Astrocyte of the cerebellum (primary cell): ENCODE measurements around the gene PGAP3.

Experiments
- DNase-seq: peaks from one replicate; pipeline ENCODE4 v3.0.0-alpha.2; 2011; ENCODE audit warnings: low read depth
- H3K4me3 ChIP-seq: 2 replicates; pipeline ENCODE4 v1.5.1; 2011; ENCODE audit warnings: mild to moderate bottlenecking, low read depth, low read length, moderate library complexity
- CTCF ChIP-seq: IDR thresholded peaks from 2 replicates; pipeline ENCODE4 v1.5.1; 2012; ENCODE audit warnings: low read length, low read depth, moderate library complexity, mild to moderate bottlenecking; ENCODE audit errors: missing control alignments
- in situ Hi-C: cut with HindIII; loops from 2 replicates; pipeline ENCODE4 v1.10.0; 2017; ENCODE audit warnings: low sequenced_read_pairs

The PGAP3 gene

GRCh38 chr17:39663688-39664580 lies 23.9 kb downstream of the PGAP3 start:
- DNase-seq: no peak
- in situ Hi-C loops: no loop called here

GRCh38 chr17:39663340-39663687 lies 24.5 kb downstream of the PGAP3 start:
- in situ Hi-C loops: no loop called here
- TF ChIP-seq CTCF: no peak
- H3K4me3 ChIP-seq: no peak overlapping the region
- no peak for DNase-seq

More at GRCh38 chr17:39663688-39664580, 23.9 kb downstream of the PGAP3 start:
- H3K4me3 ChIP-seq: no peak overlapping the region
- no peak for TF ChIP-seq CTCF

GRCh38 chr17:39662551-39663339 lies 25.1 kb downstream of the PGAP3 start:
- in situ Hi-C loops: no loop called here
- no peak overlapping the region for H3K4me3 ChIP-seq
- DNase-seq: no peak
- no peak for TF ChIP-seq CTCF

- TF ChIP-seq CTCF: no peak
- DNase-seq: no peak
- H3K4me3 ChIP-seq: no peak overlapping the region
- in situ Hi-C loops: no loop called here
These were observed 25.9 kb downstream of the PGAP3 start for GRCh38 chr17:39661744-39662541.

GRCh38 chr17:39660397-39661385 lies 27.2 kb downstream of the PGAP3 start:
- no peak for TF ChIP-seq CTCF
- in situ Hi-C loops: no loop called here
- no peak overlapping the region for H3K4me3 ChIP-seq

More at GRCh38 chr17:39660397-39661385, 27.2 kb downstream of the PGAP3 start:
- no peak for DNase-seq
